Panc1 (cell line): ENCODE measurements around the gene ZMYM4. TPM values are rescaled to one million over a fixed set of nuclear protein-coding genes. Genes with fewer than 3 reads are reported as not detected.

Experiments
- ATAC-seq: fragments of 200-7000 bp; cut with Tn5 transposase; 2 replicates; pipeline ENCODE4 v1.9.1; 2020; ENCODE audit warnings: mild to moderate bottlenecking, moderate library complexity
- BruUV-seq: library from RNA; stranded (reverse); fragments of 400-500 nt; replicated peaks from 2 replicates; lab custom pipeline; 2021; lab: Mats Ljungman, UMichigan
- CTCF ChIA-PET: fragments of 300-600 bp; sonication (Branson Sonifier 250); formaldehyde crosslinking; loops from one replicate; lab custom pipeline; 2022; ENCODE audit warnings: antibody characterized with exemption; lab: Charles Lee
- POLR2A ChIA-PET: fragments of 300-600 bp; sonication (Branson Sonifier 250); formaldehyde crosslinking; loops from one replicate; lab custom pipeline; 2022; ENCODE audit warnings: antibody characterized with exemption; lab: Charles Lee
- DNase-seq: peaks from one replicate; pipeline ENCODE4 v3.0.0-alpha.2; 2010; ENCODE audit warnings: low read depth, low spot score
- H3K27ac ChIP-seq: 2 replicates; pipeline ENCODE4 v1.5.1; 2011; ENCODE audit warnings: mild to moderate bottlenecking, low read length, inconsistent platforms
- H3K27me3 ChIP-seq: fragments of 200-500 bp; sonication (Bioruptor generic); 2 replicates; pipeline ENCODE4 v1.6.0; 2014; ENCODE audit warnings: low read length, inconsistent platforms; ENCODE audit not compliant: control insufficient read depth, insufficient read depth
- H3K36me3 ChIP-seq: fragments of 200-500 bp; sonication (Bioruptor generic); 2 replicates; pipeline ENCODE4 v1.5.1; 2014; ENCODE audit warnings: inconsistent platforms, mild to moderate bottlenecking, low read length, moderate library complexity; ENCODE audit not compliant: control insufficient read depth, insufficient read depth
- H3K4me1 ChIP-seq: 2 replicates; pipeline ENCODE4 v1.5.1; 2011; ENCODE audit warnings: inconsistent platforms, mild to moderate bottlenecking, low read length, moderate library complexity; ENCODE audit not compliant: control insufficient read depth, insufficient read depth
- H3K4me3 ChIP-seq, 2 experiments: 2 replicates each; pipeline ENCODE4 v1.5.1; 2011 to 2012; ENCODE audit warnings: low read depth in 2 of 2, low read length in 2 of 2, mild to moderate bottlenecking in 2 of 2, inconsistent platforms in 1 of 2, moderate library complexity in 1 of 2
- H3K9me3 ChIP-seq: fragments of 200-500 bp; sonication (Bioruptor generic); 2 replicates; pipeline ENCODE4 v1.5.1; 2014; ENCODE audit warnings: low read depth, mild to moderate bottlenecking, inconsistent platforms, low read length, moderate library complexity; ENCODE audit not compliant: control insufficient read depth, insufficient read depth
- POLR2AphosphoS5 ChIP-seq: IDR thresholded peaks from 2 replicates; pipeline ENCODE4 v1.6.1; 2012; ENCODE audit warnings: mild to moderate bottlenecking, low read depth, low read length, moderate library complexity
- SIN3A ChIP-seq: IDR thresholded peaks from 2 replicates; pipeline ENCODE4 v1.6.1; 2012; ENCODE audit warnings: low read depth, mild to moderate bottlenecking, low read length, moderate library complexity, borderline replicate concordance; ENCODE audit not compliant: insufficient read depth
- TCF7L2 ChIP-seq: IDR thresholded peaks from 2 replicates; pipeline ENCODE4 v1.6.1; 2011; ENCODE audit warnings: mild to moderate bottlenecking, low read depth, low read length, inconsistent platforms
- in situ Hi-C: cut with HindIII; loops from 2 replicates; pipeline ENCODE4 v1.10.0; 2016; ENCODE audit warnings: low sequenced_read_pairs, low pct_unique_long_range_greater_than_20kb
- intact Hi-C: fragments of 100-400 bp; cut with micrococcal nuclease; formaldehyde crosslinking; loops from one replicate; pipeline ENCODE4 v1.10.0; 2022; ENCODE audit not compliant: unreplicated experiment
- total RNA-seq: library from RNA; stranded (reverse); gene quantifications from one replicate; pipeline ENCODE4 v1.2.1, GENCODE V29; 2021; ENCODE audit not compliant: unreplicated experiment
- TF ChIP-seq, protein P1 (sequence below), 2 experiments: IDR thresholded peaks; 2 replicates each; pipeline ENCODE4 v1.6.1; 2011 to 2012; ENCODE audit warnings: low read depth in 2 of 2, control low read depth in 1 of 2, low read length in 1 of 2, mild to moderate bottlenecking in 1 of 2, moderate library complexity in 1 of 2; ENCODE audit not compliant: insufficient read depth in 1 of 2
- TF ChIP-seq, protein P2 (sequence below): fragments of 450-650 bp; IDR thresholded peaks from 2 replicates; pipeline ENCODE4 v1.5.1; 2017; ENCODE audit warnings: mild to moderate bottlenecking

The ZMYM4 gene
- total RNA-seq, 1 experiment from 2014 or later: 82.2 TPM

DNA sequence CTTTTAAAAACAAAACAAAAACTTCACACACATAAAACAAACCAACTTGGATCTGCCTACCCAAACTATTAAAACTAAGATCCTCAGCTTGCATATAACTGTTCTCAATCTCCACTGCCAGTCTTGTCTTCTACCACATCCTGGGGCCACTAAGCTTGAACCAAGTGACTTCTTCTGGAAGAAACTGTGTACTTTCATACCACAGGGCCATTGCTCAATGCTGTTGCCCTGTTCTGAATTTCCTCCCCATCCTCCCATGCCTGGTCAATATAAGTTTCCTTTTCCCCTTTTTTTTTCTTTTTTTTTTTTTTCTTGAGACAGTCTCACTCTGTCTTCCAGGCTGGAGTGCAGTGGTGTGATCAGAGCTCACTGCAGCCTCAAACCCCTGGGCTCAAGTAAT, 178.8 kb downstream of the ZMYM4 start:
- Histone ChIP-seq H3K4me3 (no peak overlapping the region), H3K27me3 (no peaks in the 10 kb centered on the region), H3K4me1 (peaks cover 4% of the 10 kb centered on the region), H3K36me3 (peaks cover 12% of the 10 kb centered on the region), H3K9me3 (no peaks in the 10 kb centered on the region), H3K27ac (no peak overlapping the region)
- DNase-seq (no peak), ATAC-seq (no peak)
- ChIA-PET POLR2A (no interaction called here), CTCF (no interaction called here)
- intact Hi-C loops (no loop called here), in situ Hi-C loops (no loop called here)
- BruUV-seq: no TSS peak
- TF ChIP-seq, protein P1, sequence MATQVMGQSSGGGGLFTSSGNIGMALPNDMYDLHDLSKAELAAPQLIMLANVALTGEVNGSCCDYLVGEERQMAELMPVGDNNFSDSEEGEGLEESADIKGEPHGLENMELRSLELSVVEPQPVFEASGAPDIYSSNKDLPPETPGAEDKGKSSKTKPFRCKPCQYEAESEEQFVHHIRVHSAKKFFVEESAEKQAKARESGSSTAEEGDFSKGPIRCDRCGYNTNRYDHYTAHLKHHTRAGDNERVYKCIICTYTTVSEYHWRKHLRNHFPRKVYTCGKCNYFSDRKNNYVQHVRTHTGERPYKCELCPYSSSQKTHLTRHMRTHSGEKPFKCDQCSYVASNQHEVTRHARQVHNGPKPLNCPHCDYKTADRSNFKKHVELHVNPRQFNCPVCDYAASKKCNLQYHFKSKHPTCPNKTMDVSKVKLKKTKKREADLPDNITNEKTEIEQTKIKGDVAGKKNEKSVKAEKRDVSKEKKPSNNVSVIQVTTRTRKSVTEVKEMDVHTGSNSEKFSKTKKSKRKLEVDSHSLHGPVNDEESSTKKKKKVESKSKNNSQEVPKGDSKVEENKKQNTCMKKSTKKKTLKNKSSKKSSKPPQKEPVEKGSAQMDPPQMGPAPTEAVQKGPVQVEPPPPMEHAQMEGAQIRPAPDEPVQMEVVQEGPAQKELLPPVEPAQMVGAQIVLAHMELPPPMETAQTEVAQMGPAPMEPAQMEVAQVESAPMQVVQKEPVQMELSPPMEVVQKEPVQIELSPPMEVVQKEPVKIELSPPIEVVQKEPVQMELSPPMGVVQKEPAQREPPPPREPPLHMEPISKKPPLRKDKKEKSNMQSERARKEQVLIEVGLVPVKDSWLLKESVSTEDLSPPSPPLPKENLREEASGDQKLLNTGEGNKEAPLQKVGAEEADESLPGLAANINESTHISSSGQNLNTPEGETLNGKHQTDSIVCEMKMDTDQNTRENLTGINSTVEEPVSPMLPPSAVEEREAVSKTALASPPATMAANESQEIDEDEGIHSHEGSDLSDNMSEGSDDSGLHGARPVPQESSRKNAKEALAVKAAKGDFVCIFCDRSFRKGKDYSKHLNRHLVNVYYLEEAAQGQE (IDR thresholded peaks at IDR 0.05; ENCODE audit: insufficient read depth in 1 of 2, low read depth in 2 of 2, low read length in 1 of 2): no peak
- TF ChIP-seq, protein P2, sequence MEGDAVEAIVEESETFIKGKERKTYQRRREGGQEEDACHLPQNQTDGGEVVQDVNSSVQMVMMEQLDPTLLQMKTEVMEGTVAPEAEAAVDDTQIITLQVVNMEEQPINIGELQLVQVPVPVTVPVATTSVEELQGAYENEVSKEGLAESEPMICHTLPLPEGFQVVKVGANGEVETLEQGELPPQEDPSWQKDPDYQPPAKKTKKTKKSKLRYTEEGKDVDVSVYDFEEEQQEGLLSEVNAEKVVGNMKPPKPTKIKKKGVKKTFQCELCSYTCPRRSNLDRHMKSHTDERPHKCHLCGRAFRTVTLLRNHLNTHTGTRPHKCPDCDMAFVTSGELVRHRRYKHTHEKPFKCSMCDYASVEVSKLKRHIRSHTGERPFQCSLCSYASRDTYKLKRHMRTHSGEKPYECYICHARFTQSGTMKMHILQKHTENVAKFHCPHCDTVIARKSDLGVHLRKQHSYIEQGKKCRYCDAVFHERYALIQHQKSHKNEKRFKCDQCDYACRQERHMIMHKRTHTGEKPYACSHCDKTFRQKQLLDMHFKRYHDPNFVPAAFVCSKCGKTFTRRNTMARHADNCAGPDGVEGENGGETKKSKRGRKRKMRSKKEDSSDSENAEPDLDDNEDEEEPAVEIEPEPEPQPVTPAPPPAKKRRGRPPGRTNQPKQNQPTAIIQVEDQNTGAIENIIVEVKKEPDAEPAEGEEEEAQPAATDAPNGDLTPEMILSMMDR: no peak
- no peak for TF ChIP-seq TCF7L2
- TF ChIP-seq POLR2AphosphoS5: no peak
- no peak for TF ChIP-seq SIN3A

DNA sequence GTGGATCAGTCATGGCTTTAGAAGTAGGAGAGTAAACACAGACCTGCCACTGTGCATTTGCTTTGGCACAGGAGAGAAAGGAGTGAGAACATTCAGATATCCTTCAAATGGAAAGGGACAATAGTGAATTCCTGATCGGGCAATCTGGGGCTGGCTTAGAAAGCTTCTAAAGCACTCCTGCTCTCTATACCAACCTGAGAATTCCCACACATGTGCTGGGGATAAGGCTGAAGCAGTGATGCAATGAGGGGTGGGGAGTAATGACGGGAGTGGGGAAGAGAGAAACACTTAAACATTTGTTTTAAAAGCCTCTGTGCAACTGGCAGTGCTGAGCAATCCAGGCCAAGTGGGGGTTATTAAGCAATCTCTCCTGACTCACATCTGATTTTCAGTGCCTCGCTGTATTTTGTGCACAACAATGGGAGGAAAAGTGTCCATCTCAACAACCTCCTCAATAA, 179.9 kb downstream of the ZMYM4 start:
- TF ChIP-seq TCF7L2 (no peak), SIN3A (no peak), POLR2AphosphoS5 (no peak)
- TF ChIP-seq, protein P2: no peak
- TF ChIP-seq, protein P1 (IDR thresholded peaks at IDR 0.05; ENCODE audit: insufficient read depth in 1 of 2, low read depth in 2 of 2, low read length in 1 of 2): no peak
- H3K4me3 ChIP-seq: no peak overlapping the region
- intact Hi-C loops (no loop called here), in situ Hi-C loops (no loop called here)
- H3K36me3 ChIP-seq: peaks cover 12% of the 10 kb centered on the region
- ATAC-seq: no peak
- no peaks in the 10 kb centered on the region for H3K9me3 ChIP-seq
- no peak overlapping the region for H3K27ac ChIP-seq
- H3K4me1 ChIP-seq: peaks cover 15% of the 10 kb centered on the region
- DNase-seq: no peak
- POLR2A ChIA-PET: no interaction called here
- BruUV-seq: no TSS peak
- CTCF ChIA-PET: no interaction called here
- no peaks in the 10 kb centered on the region for H3K27me3 ChIP-seq
